NCI-H1417 treated with DMSO at 0.1 percent for 48 hours (cell line): ENCODE measurements around the gene MZF1.

ENCODE experiments used
- DNase-seq: peaks from one replicate; lab custom pipeline; 2025; lab: John Stamatoyannopoulos, UW

Gene MZF1

GRCh38 chr19:58569943-58570670, 3.0 kb downstream of the MZF1 start:
- no peak for DNase-seq

GRCh38 chr19:58569191-58569942, 3.8 kb downstream of the MZF1 start:
- no peak for DNase-seq

GRCh38 chr19:58568453-58569130, 4.5 kb downstream of the MZF1 start:
- no peak for DNase-seq

- DNase-seq: no peak
Observed at GRCh38 chr19:58566989-58567388, 6.1 kb downstream of the MZF1 start.

GRCh38 chr19:58563823-58564222, 9.3 kb downstream of the MZF1 start:
- DNase-seq: no peak

GRCh38 chr19:58563034-58563573, 10.0 kb downstream of the MZF1 start:
- DNase-seq: no peak

- no peak for DNase-seq
Observed at GRCh38 chr19:58562122-58563033, 10.8 kb downstream of the MZF1 start.

GRCh38 chr19:58561373-58562121, 11.6 kb downstream of the MZF1 start:
- no peak for DNase-seq

GRCh38 chr19:58560921-58561320, 12.2 kb downstream of the MZF1 start:
- no peak for DNase-seq

GRCh38 chr19:58560007-58560887, 12.9 kb downstream of the MZF1 start:
- DNase-seq: no peak

GRCh38 chr19:58559275-58560006, 13.7 kb downstream of the MZF1 start:
- no peak for DNase-seq

GRCh38 chr19:58558623-58559274, 14.4 kb downstream of the MZF1 start:
- no peak for DNase-seq

GRCh38 chr19:58558066-58558622, 15.0 kb downstream of the MZF1 start, which contains the start of gene UBE2M:
Gene UBE2M, minus strand, starts transcription at chr19:58558611. Its CDS starts 230 bp downstream, at chr19:58558381.
- no peak for DNase-seq

- no peak for DNase-seq
Observed at GRCh38 chr19:58557221-58558065, 15.7 kb downstream of the MZF1 start.

- no peak for DNase-seq
Observed at GRCh38 chr19:58556622-58557220, 16.4 kb downstream of the MZF1 start.

- DNase-seq: no peak
Observed at GRCh38 chr19:58555920-58556621, 17.1 kb downstream of the MZF1 start.
